Activated CD4-positive, alpha-beta T cell treated with anti-CD3 and anti-CD28 coated beads for 36 hours (primary cell): Measurements from ENCODE around the gene CDH23. TPM values are rescaled to one million over a fixed set of nuclear protein-coding genes. Genes with fewer than 3 reads are reported as not detected.

Source experiments
- ATAC-seq: fragments of 200-7000 bp; cut with Tn5 transposase; one replicate; pipeline ENCODE4 v1.10.0; 2021; ENCODE audit warnings: mild to moderate bottlenecking, moderate library complexity
- CTCF ChIA-PET: fragments of 350-600 bp; sonication (Branson Sonifier 250); formaldehyde crosslinking; loops from one replicate; lab custom pipeline; 2021; ENCODE audit warnings: antibody characterized with exemption; lab: Charles Lee
- POLR2A ChIA-PET: fragments of 350-600 bp; sonication (Branson Sonifier 250); formaldehyde crosslinking; loops from one replicate; lab custom pipeline; 2021; ENCODE audit warnings: antibody characterized with exemption, inconsistent platforms; lab: Charles Lee
- DNase-seq: peaks from one replicate; pipeline ENCODE4 v3.0.0-alpha.2; 2020
- H3K27ac Mint-ChIP-seq: one replicate; pipeline ENCODE4 v1.8.0; 2021; ENCODE audit warnings: mixed read lengths
- H3K27me3 Mint-ChIP-seq: one replicate; pipeline ENCODE4 v1.8.0; 2021; ENCODE audit warnings: mixed read lengths
- H3K36me3 Mint-ChIP-seq: one replicate; pipeline ENCODE4 v1.8.0; 2021; ENCODE audit warnings: low read depth, mixed read lengths
- H3K4me1 Mint-ChIP-seq: one replicate; pipeline ENCODE4 v1.8.0; 2021; ENCODE audit warnings: mixed read lengths
- H3K4me3 Mint-ChIP-seq: one replicate; pipeline ENCODE4 v1.8.0; 2021; ENCODE audit warnings: mild to moderate bottlenecking, moderate library complexity, mixed read lengths
- H3K9me3 Mint-ChIP-seq: one replicate; pipeline ENCODE4 v1.8.0; 2021; ENCODE audit warnings: low read depth, mixed read lengths
- intact Hi-C, 2 experiments: fragments of 100-400 bp; cut with DNase I in 1 of 2; cut with micrococcal nuclease in 1 of 2; formaldehyde crosslinking; loops; one replicate each; pipeline versions ENCODE4 v1.14.2 to v1.15.1; 2022 to 2024; cut with DNase I, micrococcal nuclease
- total RNA-seq, 2 experiments: library from RNA; stranded (reverse); gene quantifications; one replicate each; pipeline ENCODE4 v1.2.3, GENCODE V29; 2021

CDH23 gene
- total RNA-seq, 2 experiments from 2014 or later: 1.5 to 1.6 TPM

GRCh38 chr10:71664585-71664984 is 267.9 kb downstream of the CDH23 start:
- peaks cover 12% of the 10 kb centered on the region for H3K4me1 Mint-ChIP-seq
- CTCF ChIA-PET: interaction anchor here (1.0 to 2.1 kb wide), 3 partner anchors 44 to 384 kb away, joined by 3 to 7 read pairs (median 4); no protein-coding TSS in a partner anchor
- intact Hi-C loops: no loop called here
- H3K36me3 Mint-ChIP-seq: no peaks in the 10 kb centered on the region
- POLR2A ChIA-PET: no interaction called here
- no peak for ATAC-seq
- H3K4me3 Mint-ChIP-seq: no peak overlapping the region
- no peak overlapping the region for H3K27ac Mint-ChIP-seq
- no peaks in the 10 kb centered on the region for H3K27me3 Mint-ChIP-seq
- no peaks in the 10 kb centered on the region for H3K9me3 Mint-ChIP-seq
- DNase-seq: no peak

- Mint-ChIP-seq H3K4me1 (peaks cover 12% of the 10 kb centered on the region), H3K27ac (no peak overlapping the region), H3K27me3 (no peaks in the 10 kb centered on the region), H3K4me3 (no peak overlapping the region), H3K9me3 (no peaks in the 10 kb centered on the region), H3K36me3 (no peaks in the 10 kb centered on the region)
- no peak for ATAC-seq
- no peak for DNase-seq
- ChIA-PET POLR2A (no interaction called here), CTCF (interaction anchor here (1.0 to 2.1 kb wide), 2 partner anchors 43 to 146 kb away, joined by 3 to 7 read pairs; no protein-coding TSS in a partner anchor)
- intact Hi-C loops: no loop called here
These were observed 268.7 kb downstream of the CDH23 start for GRCh38 chr10:71665456-71665855.

- Mint-ChIP-seq H3K27ac (no peak overlapping the region), H3K27me3 (no peaks in the 10 kb centered on the region), H3K4me1 (peaks cover 12% of the 10 kb centered on the region), H3K36me3 (no peaks in the 10 kb centered on the region), H3K9me3 (no peaks in the 10 kb centered on the region), H3K4me3 (no peak overlapping the region)
- peak; percentile 12 for DNase-seq
- ChIA-PET POLR2A (no interaction called here), CTCF (interaction anchor here (0.6 kb wide), 2 partner anchors 109 to 313 kb away, joined by 3 read pairs; no protein-coding TSS in a partner anchor)
- intact Hi-C loops: no loop called here
- peak; percentile 42 for ATAC-seq
These were observed 270.1 kb downstream of the CDH23 start for GRCh38 chr10:71666639-71667386.

GRCh38 chr10:71667387-71667752 is 270.6 kb downstream of the CDH23 start:
- intact Hi-C loops: no loop called here
- Mint-ChIP-seq H3K4me3 (no peak overlapping the region), H3K27ac (no peak overlapping the region), H3K27me3 (no peaks in the 10 kb centered on the region), H3K4me1 (peaks cover 12% of the 10 kb centered on the region), H3K9me3 (no peaks in the 10 kb centered on the region), H3K36me3 (no peaks in the 10 kb centered on the region)
- POLR2A ChIA-PET: no interaction called here
- DNase-seq (no peak), ATAC-seq (peak; percentile 30)
- CTCF ChIA-PET: no interaction called here

GRCh38 chr10:71671994-71672946 is 275.6 kb downstream of the CDH23 start:
- ATAC-seq (no peak), DNase-seq (no peak)
- H3K9me3 Mint-ChIP-seq: no peaks in the 10 kb centered on the region
- H3K27me3 Mint-ChIP-seq: no peaks in the 10 kb centered on the region
- ChIA-PET POLR2A (no interaction called here), CTCF (interaction anchor here (0.6 to 0.8 kb wide), 2 partner anchors 140 to 294 kb away, joined by 3 to 5 read pairs; no protein-coding TSS in a partner anchor)
- H3K4me1 Mint-ChIP-seq: peaks cover 6% of the 10 kb centered on the region
- H3K36me3 Mint-ChIP-seq: no peaks in the 10 kb centered on the region
- H3K4me3 Mint-ChIP-seq: no peak overlapping the region
- H3K27ac Mint-ChIP-seq: no peak overlapping the region
- intact Hi-C loops: no loop called here

- H3K36me3 Mint-ChIP-seq: no peaks in the 10 kb centered on the region
- ChIA-PET CTCF (interaction anchor here (1.6 kb wide), 1 partner anchor 33 kb away, joined by 4 read pairs; no protein-coding TSS in a partner anchor), POLR2A (no interaction called here)
- no peaks in the 10 kb centered on the region for H3K27me3 Mint-ChIP-seq
- H3K4me1 Mint-ChIP-seq: no peaks in the 10 kb centered on the region
- intact Hi-C loops: no loop called here
- no peak overlapping the region for H3K4me3 Mint-ChIP-seq
- no peak for ATAC-seq
- no peak overlapping the region for H3K27ac Mint-ChIP-seq
- H3K9me3 Mint-ChIP-seq: no peaks in the 10 kb centered on the region
- DNase-seq: no peak
These were observed 278.7 kb downstream of the CDH23 start for GRCh38 chr10:71675295-71675970.

- no peak overlapping the region for H3K4me3 Mint-ChIP-seq
- H3K36me3 Mint-ChIP-seq: no peaks in the 10 kb centered on the region
- ChIA-PET CTCF (interaction anchor here (0.7 to 1.6 kb wide), 3 partner anchors 16 to 31 kb away, joined by 4 to 5 read pairs (median 4); no protein-coding TSS in a partner anchor), POLR2A (no interaction called here)
- intact Hi-C loops: no loop called here
- no peak for DNase-seq
- no peaks in the 10 kb centered on the region for H3K9me3 Mint-ChIP-seq
- H3K4me1 Mint-ChIP-seq: no peaks in the 10 kb centered on the region
- no peak for ATAC-seq
- no peaks in the 10 kb centered on the region for H3K27me3 Mint-ChIP-seq
- H3K27ac Mint-ChIP-seq: no peak overlapping the region
These were observed 280.5 kb downstream of the CDH23 start for GRCh38 chr10:71677261-71677660.

GRCh38 chr10:71678057-71678805 is 281.5 kb downstream of the CDH23 start:
- ChIA-PET CTCF (interaction anchor here (0.6 kb wide), 1 partner anchor 146 kb away, joined by 3 read pairs; no protein-coding TSS in a partner anchor), POLR2A (no interaction called here)
- intact Hi-C loops: no loop called here
- ATAC-seq (no peak), DNase-seq (no peak)
- Mint-ChIP-seq H3K4me3 (no peak overlapping the region), H3K27ac (no peak overlapping the region), H3K36me3 (no peaks in the 10 kb centered on the region), H3K4me1 (no peaks in the 10 kb centered on the region), H3K27me3 (no peaks in the 10 kb centered on the region), H3K9me3 (no peaks in the 10 kb centered on the region)

- Mint-ChIP-seq H3K4me3 (no peak overlapping the region), H3K36me3 (no peaks in the 10 kb centered on the region), H3K27ac (no peak overlapping the region), H3K4me1 (peaks cover 4% of the 10 kb centered on the region), H3K27me3 (no peaks in the 10 kb centered on the region), H3K9me3 (no peaks in the 10 kb centered on the region)
- DNase-seq (no peak), ATAC-seq (no peak)
- intact Hi-C loops: no loop called here
- POLR2A ChIA-PET: no interaction called here
- CTCF ChIA-PET: interaction anchor here (0.9 to 1.0 kb wide), 2 partner anchors 17 to 46 kb away, joined by 4 read pairs; no protein-coding TSS in a partner anchor
These were observed 282.7 kb downstream of the CDH23 start for GRCh38 chr10:71679425-71679824.

- H3K27ac Mint-ChIP-seq: no peak overlapping the region
- no peaks in the 10 kb centered on the region for H3K36me3 Mint-ChIP-seq
- intact Hi-C loops: no loop called here
- ChIA-PET POLR2A (no interaction called here), CTCF (interaction anchor here (0.7 kb wide), 1 partner anchor 8 kb away, joined by 3 read pairs; no protein-coding TSS in a partner anchor)
- ATAC-seq: no peak
- H3K27me3 Mint-ChIP-seq: no peaks in the 10 kb centered on the region
- DNase-seq: no peak
- H3K4me1 Mint-ChIP-seq: peaks cover 6% of the 10 kb centered on the region
- H3K9me3 Mint-ChIP-seq: no peaks in the 10 kb centered on the region
- no peak overlapping the region for H3K4me3 Mint-ChIP-seq
These were observed 285.3 kb downstream of the CDH23 start for GRCh38 chr10:71681977-71682376.
